HepG2 (cell line): ENCODE data around the gene MDFI. TPM values are rescaled to one million over a fixed set of nuclear protein-coding genes. Genes with fewer than 3 reads are reported as not detected.

Experiments
- ATF1 ChIP-seq: IDR thresholded peaks from 2 replicates; pipeline ENCODE4 v1.6.1; 2016; ENCODE audit warnings: mild to moderate bottlenecking, control low read depth
- BORCS8-MEF2B ChIP-seq: sonication (generic); formaldehyde crosslinking; IDR thresholded peaks from 2 replicates; pipeline ENCODE4 v1.8.0; 2022; ENCODE audit warnings: mild to moderate bottlenecking, missing genetic modification reagents
- CREM ChIP-seq, 2 experiments: sonication (generic) in 1 of 2; formaldehyde crosslinking in 1 of 2; IDR thresholded peaks; 2 replicates each; pipeline versions ENCODE4 v1.4.0 to v1.6.1; 2016 to 2020; ENCODE audit warnings: antibody characterized with exemption in 1 of 2, mild to moderate bottlenecking in 1 of 2, missing genetic modification reagents in 1 of 2
- GATA4 ChIP-seq: sonication (generic); IDR thresholded peaks from 2 replicates; pipeline ENCODE4 v1.6.1; 2016; ENCODE audit warnings: antibody characterized with exemption, low read depth, borderline replicate concordance
- KLF9 ChIP-seq: IDR thresholded peaks from 2 replicates; pipeline ENCODE4 v1.6.1; 2016; ENCODE audit warnings: low read depth
- PHF8 ChIP-seq: sonication (generic); formaldehyde crosslinking; IDR thresholded peaks from 2 replicates; pipeline ENCODE4 v1.5.0; 2020; ENCODE audit warnings: missing genetic modification reagents
- PITX1 ChIP-seq: sonication (generic); formaldehyde crosslinking; IDR thresholded peaks from 2 replicates; pipeline ENCODE4 v1.5.1; 2020; ENCODE audit warnings: mild to moderate bottlenecking, missing genetic modification reagents
- SMYD3 ChIP-seq: sonication (generic); formaldehyde crosslinking; IDR thresholded peaks from 2 replicates; pipeline ENCODE4 v1.8.1; 2023; ENCODE audit warnings: mild to moderate bottlenecking, missing genetic modification reagents
- TEAD2 ChIP-seq: sonication (generic); formaldehyde crosslinking; IDR thresholded peaks from 2 replicates; pipeline ENCODE4 v1.9.0; 2021; ENCODE audit warnings: missing genetic modification reagents
- TP53 ChIP-seq: sonication (generic); formaldehyde crosslinking; conservative IDR thresholded peaks from 2 replicates; pipeline ENCODE4 v1.4.0; 2020; ENCODE audit warnings: missing genetic modification reagents
- ZFP1 ChIP-seq: IDR thresholded peaks from 2 replicates; pipeline ENCODE4 v1.6.1; 2016
- ZNF510 ChIP-seq: sonication (generic); formaldehyde crosslinking; IDR thresholded peaks from 2 replicates; pipeline ENCODE4 v1.4.0; 2020; ENCODE audit warnings: low read depth, mild to moderate bottlenecking, missing genetic modification reagents
- ZNF605 ChIP-seq: sonication (generic); formaldehyde crosslinking; IDR thresholded peaks from 2 replicates; pipeline ENCODE4 v1.8.0; 2022; ENCODE audit warnings: mild to moderate bottlenecking, missing genetic modification reagents
- ZNF782 ChIP-seq: sonication (generic); formaldehyde crosslinking; IDR thresholded peaks from 2 replicates; pipeline ENCODE4 v1.4.0; 2020; ENCODE audit warnings: missing genetic modification reagents, mild to moderate bottlenecking, borderline replicate concordance
- ZNF816 ChIP-seq: sonication (generic); formaldehyde crosslinking; IDR thresholded peaks from 2 replicates; pipeline ENCODE4 v1.8.0; 2022; ENCODE audit warnings: missing genetic modification reagents, mild to moderate bottlenecking, borderline replicate concordance
- ZSCAN12 ChIP-seq: sonication (generic); formaldehyde crosslinking; IDR thresholded peaks from 2 replicates; pipeline ENCODE4 v1.9.0; 2021; ENCODE audit warnings: mild to moderate bottlenecking, missing genetic modification reagents
- polyA plus RNA-seq, 8 experiments: library from polyadenylated mRNA; depleted of rRNA in 3 of 8; stranded (reverse) in 7 of 8; unstranded in 1 of 8; fragments of >200 nt; fragmentation: Illumina TruSeq in 4 of 8; extraction: Trizol in 4 of 8; gene quantifications; 2 replicates each; pipeline versions ENCODE4 v1.2.1 to v1.2.3, GENCODE V29; 2011 to 2016; ENCODE audit warnings: low read depth in 4 of 8, missing spikeins in 1 of 8, mixed read lengths in 1 of 8; ENCODE audit not compliant: insufficient read depth in 1 of 8
- total RNA-seq, 5 experiments: library from RNA; depleted of rRNA; stranded (reverse); fragments of >200 nt; fragmentation: Illumina TruSeq; extraction: Trizol; gene quantifications; 2 replicates each; pipeline ENCODE4 v1.2.3, GENCODE V29; 2016; ENCODE audit warnings: low read depth in 1 of 5
- TF ChIP-seq, protein P1 (sequence below): sonication (generic); formaldehyde crosslinking; conservative IDR thresholded peaks from 2 replicates; pipeline ENCODE4 v1.5.0; 2020; ENCODE audit warnings: missing genetic modification reagents
- TF ChIP-seq, protein P2 (sequence below): sonication (generic); formaldehyde crosslinking; IDR thresholded peaks from 2 replicates; pipeline ENCODE4 v1.5.1; 2020; ENCODE audit warnings: missing genetic modification reagents, mild to moderate bottlenecking, borderline replicate concordance
- TF ChIP-seq, protein P3 (sequence below): sonication (generic); formaldehyde crosslinking; IDR thresholded peaks from 2 replicates; pipeline ENCODE4 v1.4.0; 2020; ENCODE audit warnings: mild to moderate bottlenecking, missing genetic modification reagents, borderline replicate concordance
- TF ChIP-seq, protein P4 (sequence below), 2 experiments: sonication (generic) in 1 of 2; formaldehyde crosslinking in 1 of 2; IDR thresholded peaks; 2 replicates each; pipeline versions ENCODE4 v1.4.0 to v1.6.1; 2016 to 2020; ENCODE audit warnings: borderline replicate concordance in 1 of 2, low read depth in 1 of 2, mild to moderate bottlenecking in 1 of 2, missing genetic modification reagents in 1 of 2

The MDFI gene
- total and polyA plus RNA-seq, 2 of the 13 experiments (the other 11 are each of a cell fraction or from before 2014, with no cell fraction given), result 0.28 TPM; not detected in 1

DNA sequence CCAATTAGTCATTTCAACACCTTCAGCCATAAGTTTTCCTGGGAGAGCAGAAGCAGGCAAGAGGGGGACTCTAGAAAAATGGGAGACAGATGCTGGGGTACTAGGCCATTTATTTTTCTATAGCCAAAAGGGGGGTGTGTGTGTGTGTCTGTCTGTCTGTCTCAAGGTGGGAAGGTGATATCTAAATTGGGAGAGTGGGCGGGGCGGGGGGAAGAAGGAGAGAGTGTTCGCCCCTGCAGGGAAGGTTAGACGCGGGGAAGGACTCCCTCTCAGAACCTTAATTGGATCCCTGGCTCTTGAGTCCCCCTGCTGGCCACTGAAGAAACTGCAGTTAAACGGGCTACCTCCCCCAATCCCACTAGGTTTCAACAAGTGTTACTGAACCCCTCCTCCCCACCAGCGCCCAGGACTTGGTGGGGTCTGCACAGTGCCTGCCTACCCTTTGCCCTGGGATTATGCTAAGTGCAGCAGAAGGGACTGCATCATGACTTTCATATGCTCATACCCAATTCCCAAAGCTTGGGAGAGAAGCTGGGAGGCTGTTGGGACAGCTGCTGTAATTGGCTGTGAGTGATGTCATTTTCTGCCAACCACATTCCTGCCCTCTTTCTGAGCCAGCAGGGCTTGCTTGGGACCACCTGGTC lies 46.3 kb upstream of the MDFI start (continued):
- TF ChIP-seq ZFP1, result no peak
- TF ChIP-seq ZNF782 (CRISPR knock-in tag), result peak; percentile 74; the same call in 1 of the 2 replicates
- no peak for TF ChIP-seq TEAD2 (CRISPR knock-in tag)
- TF ChIP-seq PITX1 (CRISPR knock-in tag), result peak; percentile 39; the same call in 1 of the 2 replicates
- TF ChIP-seq KLF9 (CRISPR knock-in tag), result no peak
- no peak for TF ChIP-seq PHF8 (CRISPR knock-in tag)
- TF ChIP-seq ZSCAN12 (CRISPR knock-in tag), result no peak
- TF ChIP-seq, protein P1, sequence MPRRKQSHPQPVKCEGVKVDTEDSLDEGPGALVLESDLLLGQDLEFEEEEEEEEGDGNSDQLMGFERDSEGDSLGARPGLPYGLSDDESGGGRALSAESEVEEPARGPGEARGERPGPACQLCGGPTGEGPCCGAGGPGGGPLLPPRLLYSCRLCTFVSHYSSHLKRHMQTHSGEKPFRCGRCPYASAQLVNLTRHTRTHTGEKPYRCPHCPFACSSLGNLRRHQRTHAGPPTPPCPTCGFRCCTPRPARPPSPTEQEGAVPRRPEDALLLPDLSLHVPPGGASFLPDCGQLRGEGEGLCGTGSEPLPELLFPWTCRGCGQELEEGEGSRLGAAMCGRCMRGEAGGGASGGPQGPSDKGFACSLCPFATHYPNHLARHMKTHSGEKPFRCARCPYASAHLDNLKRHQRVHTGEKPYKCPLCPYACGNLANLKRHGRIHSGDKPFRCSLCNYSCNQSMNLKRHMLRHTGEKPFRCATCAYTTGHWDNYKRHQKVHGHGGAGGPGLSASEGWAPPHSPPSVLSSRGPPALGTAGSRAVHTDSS (CRISPR knock-in tag), result no peak
- TF ChIP-seq CREM (IDR thresholded peaks at IDR 0.05), result no peak
- TF ChIP-seq CREM (CRISPR knock-in tag; IDR thresholded peaks at IDR 0.05), result no peak
- TF ChIP-seq BORCS8-MEF2B (CRISPR knock-in tag), result no peak
- TF ChIP-seq, protein P2, sequence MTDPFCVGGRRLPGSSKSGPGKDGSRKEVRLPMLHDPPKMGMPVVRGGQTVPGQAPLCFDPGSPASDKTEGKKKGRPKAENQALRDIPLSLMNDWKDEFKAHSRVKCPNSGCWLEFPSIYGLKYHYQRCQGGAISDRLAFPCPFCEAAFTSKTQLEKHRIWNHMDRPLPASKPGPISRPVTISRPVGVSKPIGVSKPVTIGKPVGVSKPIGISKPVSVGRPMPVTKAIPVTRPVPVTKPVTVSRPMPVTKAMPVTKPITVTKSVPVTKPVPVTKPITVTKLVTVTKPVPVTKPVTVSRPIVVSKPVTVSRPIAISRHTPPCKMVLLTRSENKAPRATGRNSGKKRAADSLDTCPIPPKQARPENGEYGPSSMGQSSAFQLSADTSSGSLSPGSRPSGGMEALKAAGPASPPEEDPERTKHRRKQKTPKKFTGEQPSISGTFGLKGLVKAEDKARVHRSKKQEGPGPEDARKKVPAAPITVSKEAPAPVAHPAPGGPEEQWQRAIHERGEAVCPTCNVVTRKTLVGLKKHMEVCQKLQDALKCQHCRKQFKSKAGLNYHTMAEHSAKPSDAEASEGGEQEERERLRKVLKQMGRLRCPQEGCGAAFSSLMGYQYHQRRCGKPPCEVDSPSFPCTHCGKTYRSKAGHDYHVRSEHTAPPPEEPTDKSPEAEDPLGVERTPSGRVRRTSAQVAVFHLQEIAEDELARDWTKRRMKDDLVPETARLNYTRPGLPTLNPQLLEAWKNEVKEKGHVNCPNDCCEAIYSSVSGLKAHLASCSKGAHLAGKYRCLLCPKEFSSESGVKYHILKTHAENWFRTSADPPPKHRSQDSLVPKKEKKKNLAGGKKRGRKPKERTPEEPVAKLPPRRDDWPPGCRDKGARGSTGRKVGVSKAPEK (CRISPR knock-in tag), result no peak
- no peak; the same call in 1 of the 2 replicates for TF ChIP-seq ZNF605 (CRISPR knock-in tag)
- TF ChIP-seq ZNF510, result no peak
- TF ChIP-seq TP53 (CRISPR knock-in tag), result no peak
- TF ChIP-seq GATA4, result no peak
- TF ChIP-seq, protein P3, sequence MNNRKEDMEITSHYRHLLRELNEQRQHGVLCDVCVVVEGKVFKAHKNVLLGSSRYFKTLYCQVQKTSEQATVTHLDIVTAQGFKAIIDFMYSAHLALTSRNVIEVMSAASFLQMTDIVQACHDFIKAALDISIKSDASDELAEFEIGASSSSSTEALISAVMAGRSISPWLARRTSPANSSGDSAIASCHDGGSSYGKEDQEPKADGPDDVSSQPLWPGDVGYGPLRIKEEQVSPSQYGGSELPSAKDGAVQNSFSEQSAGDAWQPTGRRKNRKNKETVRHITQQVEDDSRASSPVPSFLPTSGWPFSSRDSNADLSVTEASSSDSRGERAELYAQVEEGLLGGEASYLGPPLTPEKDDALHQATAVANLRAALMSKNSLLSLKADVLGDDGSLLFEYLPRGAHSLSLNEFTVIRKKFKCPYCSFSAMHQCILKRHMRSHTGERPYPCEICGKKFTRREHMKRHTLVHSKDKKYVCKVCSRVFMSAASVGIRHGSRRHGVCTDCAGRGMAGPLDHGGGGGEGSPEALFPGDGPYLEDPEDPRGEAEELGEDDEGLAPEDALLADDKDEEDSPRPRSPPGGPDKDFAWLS (CRISPR knock-in tag), result no peak
- TF ChIP-seq ATF1 (CRISPR knock-in tag), result no peak
- no peak for TF ChIP-seq ZNF816 (CRISPR knock-in tag)
- no peak for TF ChIP-seq SMYD3
- TF ChIP-seq, protein P4, sequence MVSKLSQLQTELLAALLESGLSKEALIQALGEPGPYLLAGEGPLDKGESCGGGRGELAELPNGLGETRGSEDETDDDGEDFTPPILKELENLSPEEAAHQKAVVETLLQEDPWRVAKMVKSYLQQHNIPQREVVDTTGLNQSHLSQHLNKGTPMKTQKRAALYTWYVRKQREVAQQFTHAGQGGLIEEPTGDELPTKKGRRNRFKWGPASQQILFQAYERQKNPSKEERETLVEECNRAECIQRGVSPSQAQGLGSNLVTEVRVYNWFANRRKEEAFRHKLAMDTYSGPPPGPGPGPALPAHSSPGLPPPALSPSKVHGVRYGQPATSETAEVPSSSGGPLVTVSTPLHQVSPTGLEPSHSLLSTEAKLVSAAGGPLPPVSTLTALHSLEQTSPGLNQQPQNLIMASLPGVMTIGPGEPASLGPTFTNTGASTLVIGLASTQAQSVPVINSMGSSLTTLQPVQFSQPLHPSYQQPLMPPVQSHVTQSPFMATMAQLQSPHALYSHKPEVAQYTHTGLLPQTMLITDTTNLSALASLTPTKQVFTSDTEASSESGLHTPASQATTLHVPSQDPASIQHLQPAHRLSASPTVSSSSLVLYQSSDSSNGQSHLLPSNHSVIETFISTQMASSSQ (IDR thresholded peaks at IDR 0.05; ENCODE audit: low read depth), result no peak
- TF ChIP-seq, protein P4 (CRISPR knock-in tag; IDR thresholded peaks at IDR 0.05; ENCODE audit: borderline replicate concordance), result no peak
